ENCODE data around the gene GUCY2F. TPM values are rescaled to one million over a fixed set of nuclear protein-coding genes. Genes with fewer than 3 reads are reported as not detected.

The GUCY2F gene
- polyA plus RNA-seq, 6 donors from 2014 or later = not detected

DNA sequence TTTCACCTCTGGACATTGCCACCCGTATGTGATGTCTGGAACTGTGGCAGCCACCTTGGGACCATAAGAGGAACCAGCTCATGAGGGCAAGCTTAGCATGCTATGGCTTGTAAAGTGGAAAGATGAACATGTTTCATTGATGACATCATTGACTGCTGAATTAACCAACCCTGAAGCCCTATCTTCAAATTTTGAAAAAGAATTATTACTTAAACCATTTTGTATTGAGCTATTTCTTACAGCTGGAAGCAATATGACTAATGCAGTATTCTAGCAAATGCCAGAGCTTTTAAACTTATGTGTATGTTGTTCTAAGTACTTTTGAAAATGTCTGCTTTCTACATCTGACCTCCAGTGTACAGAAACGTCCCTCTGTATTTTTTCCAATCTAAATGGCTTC lies 18.1 kb downstream of the GUCY2F start:
- DNase-seq (no peak), ATAC-seq (ENCODE audit: low read depth in 2 of 2) (no peak)
- H3K4me3 Mint-ChIP-seq = no peak overlapping the region
- peaks cover 0 to 25% (median 11%) of the 10 kb centered on the region in 3 donors for H3K27me3 Mint-ChIP-seq
- H3K27ac Mint-ChIP-seq = no peak overlapping the region
- H3K4me1 Mint-ChIP-seq = no peaks in the 10 kb centered on the region
- H3K9me3 Mint-ChIP-seq = peaks cover 0 to 7% (median 3%) of the 10 kb centered on the region in 7 donors
- no peaks in the 10 kb centered on the region for H3K36me3 Mint-ChIP-seq

DNA sequence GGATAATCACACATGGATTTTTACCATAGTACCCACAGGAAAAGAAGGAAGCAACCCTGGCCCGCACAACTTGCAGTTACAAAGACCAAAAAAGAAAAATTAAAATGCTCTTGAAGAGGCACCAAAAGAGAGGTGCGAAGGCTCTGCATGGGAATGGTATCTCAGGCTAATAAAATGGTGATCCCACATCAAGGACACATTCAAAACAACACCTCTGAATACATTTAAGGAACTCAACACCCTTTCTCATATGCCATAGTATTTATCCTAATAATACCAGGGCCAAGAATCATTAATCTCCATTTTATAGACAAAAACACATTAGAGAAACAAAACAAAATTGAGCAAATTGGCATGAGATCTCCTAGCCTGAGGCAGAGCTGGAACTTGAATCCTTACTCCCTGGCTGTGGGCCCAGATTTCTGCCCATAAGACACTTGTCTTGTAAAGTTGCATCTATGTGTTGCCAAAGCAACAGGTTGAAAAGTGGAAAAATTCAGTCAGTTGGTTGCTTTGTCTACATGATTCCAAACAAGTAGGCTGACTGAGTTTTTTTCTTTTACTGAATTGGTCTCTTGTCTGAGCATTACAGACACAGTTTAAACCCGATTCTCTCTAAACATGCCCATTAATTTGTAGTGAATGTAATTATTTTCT lies 33.5 kb downstream of the GUCY2F start:
- Mint-ChIP-seq H3K27ac (no peak overlapping the region), H3K4me1 (no peaks in the 10 kb centered on the region), H3K9me3 (peaks cover 0 to 9% (median 0%) of the 10 kb centered on the region in 7 donors), H3K4me3 (no peak overlapping the region), H3K27me3 (peaks cover 4 to 17% (median 5%) of the 10 kb centered on the region in 3 donors), H3K36me3 (no peaks in the 10 kb centered on the region)
- DNase-seq (no peak), ATAC-seq (ENCODE audit: low read depth in 2 of 2) (no peak)

GRCh38 chrX:109441266-109441665 lies 40.6 kb downstream of the GUCY2F start:
- H3K27me3 Mint-ChIP-seq = peaks cover 0 to 9% (median 5%) of the 10 kb centered on the region in 3 donors
- H3K4me1 Mint-ChIP-seq = no peaks in the 10 kb centered on the region
- H3K27ac Mint-ChIP-seq = no peak overlapping the region
- H3K36me3 Mint-ChIP-seq = no peaks in the 10 kb centered on the region
- DNase-seq = no peak
- peaks cover 0 to 6% (median 0%) of the 10 kb centered on the region in 7 donors for H3K9me3 Mint-ChIP-seq
- ATAC-seq (ENCODE audit: low read depth in 2 of 2) = no peak
- no peak overlapping the region for H3K4me3 Mint-ChIP-seq

- Mint-ChIP-seq H3K4me3 (no peak overlapping the region), H3K27ac (peak overlapping the region in 1 of 6 donors; percentile 56), H3K27me3 (peaks cover 0 to 9% (median 5%) of the 10 kb centered on the region in 3 donors), H3K36me3 (no peaks in the 10 kb centered on the region), H3K9me3 (peaks cover 0 to under 1% (median 0%) of the 10 kb centered on the region in 7 donors), H3K4me1 (no peaks in the 10 kb centered on the region)
- ATAC-seq (ENCODE audit: low read depth in 2 of 2) (no peak), DNase-seq (no peak)
Measured at GRCh38 chrX:109440475-109440874, 41.4 kb downstream of the GUCY2F start.

DNA sequence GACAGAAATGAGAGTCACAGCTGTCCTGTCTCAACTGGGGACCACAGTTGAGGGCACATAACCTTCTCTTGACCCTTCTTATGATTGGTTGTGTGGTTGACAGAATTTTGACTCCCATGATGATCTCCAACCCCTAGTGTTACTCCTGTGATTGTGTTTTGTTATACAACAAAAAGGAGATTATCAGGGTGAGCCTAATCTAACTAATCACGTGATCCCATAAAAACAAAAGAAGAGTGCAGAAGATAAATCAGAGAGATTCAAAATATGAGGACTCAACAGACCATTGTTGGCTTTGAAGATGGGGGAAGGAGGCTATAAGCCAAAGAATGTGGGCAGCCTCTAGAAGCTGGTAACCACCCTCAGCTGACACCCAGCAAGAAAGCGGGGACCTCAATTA lies 72.7 kb downstream of the GUCY2F start:
- no peak for DNase-seq
- no peak overlapping the region for H3K27ac Mint-ChIP-seq

DNA sequence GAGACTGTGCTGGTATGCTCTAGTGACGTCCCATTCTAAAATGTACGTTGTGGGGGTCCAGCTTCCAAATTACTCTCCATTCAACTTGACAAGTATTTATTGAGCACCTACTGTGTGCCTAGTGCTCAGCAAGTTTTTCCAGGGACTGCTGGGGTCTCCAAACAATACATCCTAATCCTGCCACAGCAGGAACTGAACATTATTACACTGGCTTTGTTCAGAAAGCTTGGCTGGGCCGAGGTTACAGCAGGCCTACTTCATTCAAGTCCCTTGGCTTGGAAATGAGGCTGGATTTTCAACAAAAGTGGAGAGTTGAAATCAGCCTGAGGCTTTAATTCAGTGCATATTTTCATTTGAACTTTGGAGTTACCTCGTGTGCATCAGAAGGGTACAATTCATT lies 78.0 kb downstream of the GUCY2F start:
- peaks cover 0 to 7% (median 4%) of the 10 kb centered on the region in 7 donors for H3K9me3 Mint-ChIP-seq
- H3K36me3 Mint-ChIP-seq = no peaks in the 10 kb centered on the region
- H3K4me3 Mint-ChIP-seq = no peak overlapping the region
- DNase-seq = no peak
- no peak overlapping the region for H3K27ac Mint-ChIP-seq
- H3K27me3 Mint-ChIP-seq = peaks cover 0 to 11% (median 6%) of the 10 kb centered on the region in 3 donors
- no peaks in the 10 kb centered on the region for H3K4me1 Mint-ChIP-seq
- no peak for ATAC-seq (ENCODE audit: low read depth in 2 of 2)

More for the DNA sequence above, 72.7 kb downstream of the GUCY2F start:
- peaks cover 0 to 8% (median 0%) of the 10 kb centered on the region in 3 donors for H3K27me3 Mint-ChIP-seq
- peaks cover 0 to 7% (median 4%) of the 10 kb centered on the region in 7 donors for H3K9me3 Mint-ChIP-seq
- H3K36me3 Mint-ChIP-seq = no peaks in the 10 kb centered on the region
- ATAC-seq (ENCODE audit: low read depth in 2 of 2) = no peak
- H3K4me3 Mint-ChIP-seq = no peak overlapping the region
- H3K4me1 Mint-ChIP-seq = no peaks in the 10 kb centered on the region

- peaks cover 0 to 26% (median 6%) of the 10 kb centered on the region in 3 donors for H3K27me3 Mint-ChIP-seq
- no peaks in the 10 kb centered on the region for H3K4me1 Mint-ChIP-seq
- H3K9me3 Mint-ChIP-seq = peaks cover 0 to 6% (median 0%) of the 10 kb centered on the region in 7 donors
- H3K4me3 Mint-ChIP-seq = no peak overlapping the region
- DNase-seq = no peak
- no peak overlapping the region for H3K27ac Mint-ChIP-seq
- no peak for ATAC-seq (ENCODE audit: low read depth in 2 of 2)
- no peaks in the 10 kb centered on the region for H3K36me3 Mint-ChIP-seq
Measured at GRCh38 chrX:109399831-109400230, 82.1 kb downstream of the GUCY2F start.

GRCh38 chrX:109398833-109399232 lies 83.1 kb downstream of the GUCY2F start:
- H3K4me1 Mint-ChIP-seq = no peaks in the 10 kb centered on the region
- no peak for DNase-seq

GRCh38 chrX:109398061-109398460 lies 83.8 kb downstream of the GUCY2F start:
- no peaks in the 10 kb centered on the region for H3K4me1 Mint-ChIP-seq
- no peak overlapping the region for H3K4me3 Mint-ChIP-seq
- peaks cover 0 to 6% (median 0%) of the 10 kb centered on the region in 7 donors for H3K9me3 Mint-ChIP-seq
- no peak for ATAC-seq (ENCODE audit: low read depth in 2 of 2)
- peaks cover 0 to 26% (median 6%) of the 10 kb centered on the region in 3 donors for H3K27me3 Mint-ChIP-seq
- no peaks in the 10 kb centered on the region for H3K36me3 Mint-ChIP-seq
- H3K27ac Mint-ChIP-seq = no peak overlapping the region
- DNase-seq = no peak

More at GRCh38 chrX:109398833-109399232, 83.1 kb downstream of the GUCY2F start:
- no peak overlapping the region for H3K27ac Mint-ChIP-seq
- H3K27me3 Mint-ChIP-seq = peaks cover 0 to 26% (median 6%) of the 10 kb centered on the region in 3 donors
- ATAC-seq (ENCODE audit: low read depth in 2 of 2) = no peak
- peaks cover 0 to 6% (median 0%) of the 10 kb centered on the region in 7 donors for H3K9me3 Mint-ChIP-seq
- no peaks in the 10 kb centered on the region for H3K36me3 Mint-ChIP-seq
- H3K4me3 Mint-ChIP-seq = no peak overlapping the region

DNA sequence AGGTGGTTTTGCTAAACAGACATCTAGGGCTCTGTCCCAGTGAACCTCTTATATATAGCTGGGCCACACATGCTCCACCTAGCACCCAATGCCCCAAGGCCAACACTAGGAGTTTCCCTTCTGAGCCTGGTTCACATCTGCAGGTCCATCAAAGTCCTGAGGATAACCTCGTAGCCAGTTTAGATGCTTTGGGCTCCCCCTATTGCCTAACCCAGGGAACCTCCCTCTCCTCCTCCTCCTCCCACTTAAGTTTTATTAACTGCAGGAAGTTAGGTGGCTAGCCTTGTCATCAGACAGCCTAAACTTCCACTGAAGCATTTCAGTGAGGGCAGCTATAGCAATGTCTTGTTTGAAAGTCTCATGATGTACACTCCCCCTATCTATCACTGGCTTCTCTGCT lies 88.0 kb downstream of the GUCY2F start:
- Mint-ChIP-seq H3K27ac (no peak overlapping the region), H3K4me1 (no peaks in the 10 kb centered on the region), H3K27me3 (peaks cover 0 to 14% (median 0%) of the 10 kb centered on the region in 3 donors), H3K36me3 (no peaks in the 10 kb centered on the region), H3K4me3 (no peak overlapping the region), H3K9me3 (peaks cover 0 to 4% (median 0%) of the 10 kb centered on the region in 7 donors)
- no peak for ATAC-seq (ENCODE audit: low read depth in 2 of 2)
- DNase-seq = no peak

DNA sequence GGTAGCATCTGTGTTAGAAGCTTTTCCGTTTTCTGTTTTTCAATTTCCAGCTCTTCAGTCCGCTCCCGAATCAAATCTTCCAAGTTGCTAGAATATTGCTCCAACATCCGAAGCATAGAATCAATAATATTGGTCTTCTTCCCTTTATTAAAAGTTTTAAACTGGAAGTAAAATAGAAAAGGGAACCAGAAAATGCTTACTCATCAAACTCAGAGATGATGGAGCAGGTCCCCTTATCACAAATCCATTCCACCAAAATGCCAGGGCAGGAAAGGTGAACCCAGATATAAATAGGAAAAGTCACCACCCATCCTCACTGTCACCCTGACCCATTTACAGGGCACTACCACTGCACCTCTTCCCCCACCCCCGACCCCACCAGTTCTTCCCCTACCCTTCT lies 89.0 kb downstream of the GUCY2F start:
- Mint-ChIP-seq H3K36me3 (no peaks in the 10 kb centered on the region), H3K9me3 (peaks cover 0 to 4% (median 0%) of the 10 kb centered on the region in 7 donors), H3K27ac (no peak overlapping the region), H3K4me1 (no peaks in the 10 kb centered on the region), H3K27me3 (peaks cover 0 to 13% (median 0%) of the 10 kb centered on the region in 3 donors), H3K4me3 (no peak overlapping the region)
- ATAC-seq (ENCODE audit: low read depth in 2 of 2) (no peak), DNase-seq (no peak)

GRCh38 chrX:109390556-109390955 lies 91.3 kb downstream of the GUCY2F start:
- ATAC-seq (ENCODE audit: low read depth in 2 of 2) = no peak
- Mint-ChIP-seq H3K27me3 (no peaks in the 10 kb centered on the region), H3K36me3 (no peaks in the 10 kb centered on the region), H3K9me3 (peaks cover 0 to 4% (median 0%) of the 10 kb centered on the region in 7 donors), H3K4me1 (no peaks in the 10 kb centered on the region), H3K27ac (no peak overlapping the region), H3K4me3 (no peak overlapping the region)
- no peak for DNase-seq

DNA sequence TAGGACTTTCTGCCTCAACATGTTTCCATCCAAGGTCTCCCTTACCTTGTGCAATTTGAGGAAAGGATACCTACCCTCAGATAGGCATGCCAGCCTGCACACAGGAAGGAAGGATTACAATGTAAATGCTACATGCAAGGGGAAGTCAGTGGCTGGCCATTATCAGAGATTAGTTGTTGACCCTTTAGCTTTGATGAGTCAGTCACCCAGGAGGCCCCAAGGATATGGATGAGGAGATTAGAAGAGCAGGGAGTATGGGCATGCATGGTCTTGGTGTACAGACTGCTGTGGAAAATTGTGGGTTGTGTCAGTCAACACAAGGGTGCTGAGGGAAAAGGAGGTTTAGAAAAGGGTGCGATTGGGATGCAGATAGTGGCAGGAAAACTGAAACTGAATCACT lies 92.0 kb downstream of the GUCY2F start:
- no peaks in the 10 kb centered on the region for H3K36me3 Mint-ChIP-seq
- no peak for DNase-seq
- no peak overlapping the region for H3K4me3 Mint-ChIP-seq
- H3K27me3 Mint-ChIP-seq = no peaks in the 10 kb centered on the region
- no peak for ATAC-seq (ENCODE audit: low read depth in 2 of 2)
- H3K27ac Mint-ChIP-seq = no peak overlapping the region
- no peaks in the 10 kb centered on the region for H3K4me1 Mint-ChIP-seq
- H3K9me3 Mint-ChIP-seq = peaks cover 0 to 4% (median 0%) of the 10 kb centered on the region in 7 donors

DNA sequence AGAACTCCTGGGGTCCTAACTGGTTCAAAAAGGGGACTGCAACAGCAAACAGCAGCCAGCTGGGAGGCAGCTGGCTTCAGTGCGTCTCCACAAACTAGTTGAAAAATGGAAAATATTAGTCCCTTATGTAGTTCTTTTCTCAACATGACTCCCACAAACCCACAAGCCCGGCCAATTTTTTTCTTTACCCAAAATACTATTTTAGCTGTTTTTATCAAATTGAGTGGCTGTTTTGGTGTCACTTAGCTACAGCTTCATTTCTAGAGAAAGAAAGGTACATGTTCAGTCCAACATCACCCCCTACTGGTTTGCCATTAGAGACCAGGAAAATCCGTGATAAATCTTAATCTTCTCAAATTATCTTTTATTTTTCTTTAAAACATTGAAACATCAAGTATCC lies 97.2 kb downstream of the GUCY2F start:
- ATAC-seq (ENCODE audit: low read depth in 2 of 2) (no peak), DNase-seq (no peak)
- no peak overlapping the region for H3K27ac Mint-ChIP-seq
- H3K4me3 Mint-ChIP-seq = no peak overlapping the region
- peaks cover 0 to 3% (median 0%) of the 10 kb centered on the region in 7 donors for H3K9me3 Mint-ChIP-seq
- H3K4me1 Mint-ChIP-seq = no peaks in the 10 kb centered on the region
- no peaks in the 10 kb centered on the region for H3K27me3 Mint-ChIP-seq
- H3K36me3 Mint-ChIP-seq = no peaks in the 10 kb centered on the region
